HCEC 1CT (cell line): Measurements from ENCODE around the gene KCNQ1.

Experiments
- DNase-seq: peaks from one replicate; pipeline ENCODE4 v3.0.0-alpha.2; 2017

KCNQ1 gene

DNA sequence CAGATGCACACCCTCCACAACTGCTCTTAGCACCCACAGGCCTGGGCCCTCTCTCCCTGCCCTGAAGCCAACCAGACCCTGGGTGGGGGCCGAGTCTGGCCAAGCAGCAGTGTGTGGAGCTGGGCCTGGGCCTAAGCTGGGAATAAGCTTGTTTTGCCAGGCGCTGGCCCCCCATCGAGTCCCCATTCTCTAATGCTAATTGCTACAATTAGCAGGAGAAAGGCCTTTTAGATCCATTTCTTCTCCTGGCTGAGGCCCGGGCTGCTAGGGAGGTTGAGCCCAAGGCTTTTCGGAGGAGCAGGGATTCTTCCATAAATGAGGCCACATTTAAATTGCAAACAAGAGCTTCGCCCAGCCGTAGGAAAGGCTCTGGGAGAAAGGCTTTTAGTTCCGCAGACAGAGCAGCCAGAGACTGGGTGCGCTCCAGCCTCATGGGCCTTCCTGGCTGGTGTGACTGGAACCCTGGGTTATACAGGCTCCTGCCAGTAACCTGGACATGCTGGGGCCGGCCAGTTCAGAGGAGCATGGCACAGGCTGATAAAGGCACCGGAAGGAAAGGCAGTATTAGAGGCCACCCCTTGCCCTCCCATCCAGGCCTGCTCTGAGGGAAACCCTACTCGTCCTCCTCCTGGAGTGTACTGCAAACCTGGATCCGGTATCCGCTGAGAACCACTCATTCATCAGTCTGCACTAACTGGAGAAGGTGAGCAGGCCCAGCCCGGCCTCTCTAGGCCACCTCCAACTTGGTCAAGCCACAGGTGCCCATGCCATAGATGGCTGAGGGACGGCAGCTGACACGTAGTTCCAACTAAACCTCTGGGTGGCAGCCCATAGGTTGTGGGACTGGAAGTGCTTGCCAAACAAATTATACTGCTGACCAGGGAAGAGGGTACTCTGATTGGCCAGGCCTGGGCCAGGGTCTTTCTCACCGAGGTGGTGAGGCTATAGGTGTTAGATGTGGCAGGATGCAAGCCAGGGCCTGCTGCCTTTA lies 248.8 kb downstream of the KCNQ1 start:
- no peak for DNase-seq

DNA sequence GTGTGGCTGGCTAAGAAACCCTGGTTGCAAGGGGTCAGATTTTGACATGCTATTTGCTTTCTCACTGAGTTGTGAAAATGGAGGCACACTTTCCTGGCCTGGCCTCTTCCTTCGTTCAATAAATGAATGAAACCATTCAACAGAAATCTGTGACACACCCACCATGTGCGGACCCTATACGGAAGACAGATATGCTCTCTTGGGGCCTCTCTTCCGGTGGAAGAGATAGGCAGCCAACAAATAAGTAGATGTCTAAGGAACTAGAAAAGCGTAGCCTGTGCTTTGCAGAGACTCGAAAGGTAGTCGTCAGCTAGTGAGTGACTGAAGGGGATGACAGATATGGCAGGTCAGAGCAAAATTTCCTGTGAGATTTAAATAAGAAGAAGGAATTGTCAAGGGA lies 249.7 kb downstream of the KCNQ1 start:
- DNase-seq, result no peak

DNA sequence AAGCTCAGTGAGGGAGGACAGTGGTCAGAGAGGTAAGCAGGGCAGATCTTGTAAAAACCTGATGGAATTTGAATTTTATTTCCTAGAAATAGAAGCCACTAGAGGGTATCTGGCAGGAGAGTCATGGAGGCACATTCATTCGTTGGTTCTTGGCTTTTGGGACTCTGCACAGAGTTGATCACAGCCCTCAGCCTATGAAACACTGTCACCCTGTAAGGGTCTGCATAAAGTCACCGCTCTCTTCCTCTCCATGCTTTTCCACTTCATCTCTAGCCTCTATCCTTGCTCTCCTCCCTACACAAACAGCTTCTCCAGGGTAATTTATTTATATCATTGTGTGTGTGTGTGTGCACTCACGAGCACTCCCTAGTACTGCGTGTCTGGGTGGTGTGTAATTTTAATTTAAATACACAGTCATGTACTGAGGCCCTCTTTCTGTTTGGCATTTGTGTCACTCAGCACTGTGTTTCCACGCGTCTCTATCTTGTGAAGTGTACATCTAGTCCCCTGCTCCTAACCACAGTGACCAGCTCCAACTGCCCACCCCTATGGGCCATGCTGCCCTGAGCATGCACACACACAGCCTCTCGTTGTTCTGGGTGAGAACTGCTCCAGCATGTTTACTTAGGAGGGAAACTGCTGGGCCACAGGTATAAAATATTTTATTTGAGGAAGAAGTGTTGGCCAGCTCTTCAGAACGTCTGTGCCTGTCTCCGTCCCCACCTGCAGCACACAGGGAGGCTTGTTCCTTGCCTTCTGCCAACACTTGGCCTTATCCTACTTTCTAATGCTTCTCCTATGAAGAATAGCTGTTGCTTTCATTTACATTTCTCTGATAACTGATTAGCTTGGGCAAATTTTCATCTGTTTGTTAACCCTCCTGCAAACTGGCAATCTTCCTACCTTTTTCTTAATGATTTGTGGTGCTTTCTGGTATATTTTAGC lies 250.5 kb downstream of the KCNQ1 start:
- no peak for DNase-seq

DNA sequence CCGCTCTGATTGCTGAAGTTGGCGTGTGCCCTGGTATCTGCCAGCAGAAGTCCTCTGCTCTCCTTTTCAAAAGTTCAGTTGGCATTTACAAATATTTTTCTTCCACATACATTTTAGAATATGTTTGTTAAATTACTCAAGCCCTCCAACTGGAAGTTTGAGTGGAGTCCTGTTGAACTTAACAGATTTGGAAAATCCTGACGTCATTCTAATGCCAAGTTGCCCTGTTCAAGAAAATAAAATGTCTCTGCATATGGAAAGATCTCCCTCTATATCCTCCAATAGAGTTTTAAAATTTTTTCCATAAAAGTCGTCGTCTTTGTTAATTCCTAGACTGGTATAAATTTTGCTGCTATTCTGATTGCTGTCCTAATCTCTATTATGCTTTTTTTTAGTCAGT lies 251.6 kb downstream of the KCNQ1 start:
- no peak for DNase-seq

DNA sequence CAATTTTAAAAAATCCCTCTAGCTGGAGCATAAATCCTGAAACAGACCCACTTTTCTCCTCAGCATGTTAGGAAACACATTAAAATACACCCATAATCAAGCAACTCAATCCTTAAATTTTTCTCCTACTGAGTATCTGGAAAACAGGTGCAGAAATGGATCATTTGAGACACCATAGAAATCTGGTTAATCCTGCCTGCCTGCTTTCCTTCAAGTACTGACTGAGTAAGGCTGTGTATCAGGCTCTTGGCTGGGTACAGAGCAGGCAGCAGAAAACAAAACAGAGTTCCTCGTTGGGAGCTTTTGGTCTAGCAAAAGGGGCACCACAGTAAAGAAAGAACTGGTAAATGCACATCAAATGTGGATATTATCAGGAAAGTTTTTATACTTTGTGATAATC lies 253.1 kb downstream of the KCNQ1 start:
- no peak for DNase-seq

DNA sequence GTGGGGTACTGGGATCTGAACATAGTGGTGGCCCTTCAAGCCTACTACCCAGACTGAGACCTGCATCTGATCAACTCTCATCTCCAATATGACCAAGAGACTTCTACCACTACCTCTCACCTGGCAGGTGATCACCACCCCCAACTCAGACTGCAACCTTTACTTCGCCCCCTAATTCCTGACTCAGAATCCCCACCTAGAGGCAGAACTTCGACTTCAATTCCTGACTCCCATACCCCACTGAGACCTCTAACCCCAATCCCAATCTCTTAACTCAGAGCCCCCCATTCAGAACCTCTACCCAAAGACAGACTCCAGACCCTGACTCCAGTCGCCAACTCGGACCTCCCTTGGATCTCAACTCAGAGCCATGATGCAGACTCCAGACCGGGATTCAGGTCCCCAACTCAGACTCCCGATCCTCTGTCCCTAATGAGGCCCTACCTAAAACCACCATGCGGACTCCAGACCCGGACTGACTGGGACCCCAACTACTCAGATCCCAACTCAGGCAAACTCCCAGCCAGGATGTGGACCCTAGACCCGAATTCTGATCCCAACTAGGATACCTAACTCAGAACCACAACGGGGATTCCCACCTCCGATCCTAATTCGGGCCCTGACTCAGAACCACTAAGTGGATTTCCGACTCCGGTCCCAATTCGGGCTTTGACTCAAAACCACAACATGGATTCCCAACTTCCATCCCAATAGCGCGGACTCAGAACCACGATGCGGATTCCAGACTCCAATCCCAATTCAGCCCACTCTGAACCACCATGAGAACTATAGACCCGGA lies 253.8 kb downstream of the KCNQ1 start:
- no peak for DNase-seq

DNA sequence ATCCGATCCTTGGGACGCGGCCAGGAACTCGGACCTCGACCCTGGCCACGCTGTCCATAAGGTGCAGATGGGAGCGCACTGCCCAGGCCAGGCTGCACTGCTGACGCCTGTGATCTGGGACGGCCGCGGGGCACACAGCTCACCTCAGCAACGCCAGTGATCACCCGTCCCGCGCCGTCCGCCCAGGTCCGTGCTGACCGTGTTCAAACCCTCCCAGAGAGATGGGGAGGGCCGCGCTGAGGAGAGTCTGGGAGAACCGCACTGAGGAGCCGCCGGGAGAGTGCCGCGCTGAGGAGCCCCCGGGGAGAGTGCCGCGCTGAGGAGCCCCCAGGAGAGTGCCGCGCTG lies 254.3 kb downstream of the KCNQ1 start:
- no peak for DNase-seq

DNA sequence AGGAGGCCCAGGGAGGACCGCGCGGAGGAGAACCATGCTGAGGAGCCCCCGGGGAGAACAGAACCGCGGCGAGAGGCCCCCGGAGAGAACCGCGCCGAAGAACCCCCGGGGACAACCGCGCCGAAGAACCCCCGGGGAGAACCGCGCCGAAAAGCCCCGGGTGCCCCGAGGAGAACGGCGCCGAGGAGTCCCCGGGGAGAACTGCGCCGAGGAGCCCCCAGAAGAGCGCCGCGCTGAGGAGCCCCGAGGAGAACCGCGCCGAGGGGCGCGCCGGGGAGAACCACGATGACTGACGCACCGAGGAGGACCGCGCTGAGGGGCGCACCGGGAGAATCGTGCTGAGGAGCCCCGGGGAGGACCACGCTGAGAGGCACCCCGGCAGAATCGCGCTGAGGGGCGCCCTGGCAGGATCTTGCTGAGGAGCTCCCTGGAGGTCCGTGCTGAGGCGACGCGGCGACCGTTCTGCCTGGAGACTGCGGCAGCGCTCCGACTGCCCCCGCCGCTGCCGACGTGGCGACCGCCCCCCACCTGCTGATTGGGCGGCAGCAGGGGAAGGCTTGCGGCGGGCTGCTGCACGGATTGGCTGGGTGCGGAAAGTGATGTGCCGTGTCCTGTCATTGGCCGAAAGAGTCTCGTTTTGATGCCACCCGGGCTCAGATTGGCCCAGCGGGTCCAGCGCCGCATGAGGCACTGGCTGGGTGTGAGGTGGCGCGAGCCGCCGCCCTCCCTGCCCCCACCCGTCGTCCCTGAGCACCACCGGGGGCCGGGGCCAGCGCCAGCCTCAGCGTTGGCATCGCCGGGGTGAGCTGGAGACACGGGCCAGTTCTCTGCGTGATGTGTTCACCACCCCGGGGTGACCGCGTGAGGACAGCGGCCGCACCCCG lies 255.0 kb downstream of the KCNQ1 start, which contains the start of gene KCNQ1OT1:
KCNQ1OT1 (minus strand) TSS at position 464 of the 884 bp plus-strand sequence.
- peak; percentile 90 for DNase-seq

DNA sequence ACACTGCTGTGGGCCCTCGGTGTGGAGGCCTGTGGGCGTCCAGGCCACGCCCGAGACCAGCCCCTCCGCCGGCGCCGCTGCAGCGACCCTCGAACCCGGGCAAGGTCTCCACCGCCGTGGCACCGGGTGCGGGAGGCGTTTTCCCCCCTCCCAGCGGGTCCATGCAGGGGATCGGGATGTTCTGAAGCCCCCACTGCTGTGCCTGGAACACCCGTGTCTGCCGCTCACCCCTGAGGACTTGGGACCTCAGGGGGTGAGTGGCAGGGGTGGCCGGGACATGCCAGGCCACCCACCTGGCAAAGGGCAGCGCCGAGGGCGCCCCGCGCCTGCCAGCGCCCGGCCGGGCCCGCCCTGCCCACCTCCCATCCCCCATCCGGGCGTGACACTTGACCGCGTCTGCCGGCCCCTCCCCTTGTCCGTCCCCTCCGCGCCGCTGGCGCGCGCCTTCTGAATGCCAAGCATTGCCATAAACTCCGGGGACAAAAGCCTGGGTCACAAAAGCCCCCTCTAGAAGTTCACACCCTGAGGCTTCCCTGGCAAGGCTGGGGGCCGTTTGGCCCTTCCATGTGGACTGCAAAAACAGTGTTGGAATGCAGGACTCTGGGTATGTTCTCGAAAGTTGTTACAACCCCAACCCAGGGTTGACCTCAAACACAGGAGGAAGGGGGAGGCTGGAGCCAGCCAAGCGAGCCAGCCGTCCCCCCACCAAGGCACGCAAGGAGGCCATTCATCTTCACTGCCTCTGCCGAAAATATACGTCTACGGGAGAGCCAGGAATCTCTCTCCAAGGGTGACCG lies 255.8 kb downstream of the KCNQ1 start:
- no peak for DNase-seq

DNA sequence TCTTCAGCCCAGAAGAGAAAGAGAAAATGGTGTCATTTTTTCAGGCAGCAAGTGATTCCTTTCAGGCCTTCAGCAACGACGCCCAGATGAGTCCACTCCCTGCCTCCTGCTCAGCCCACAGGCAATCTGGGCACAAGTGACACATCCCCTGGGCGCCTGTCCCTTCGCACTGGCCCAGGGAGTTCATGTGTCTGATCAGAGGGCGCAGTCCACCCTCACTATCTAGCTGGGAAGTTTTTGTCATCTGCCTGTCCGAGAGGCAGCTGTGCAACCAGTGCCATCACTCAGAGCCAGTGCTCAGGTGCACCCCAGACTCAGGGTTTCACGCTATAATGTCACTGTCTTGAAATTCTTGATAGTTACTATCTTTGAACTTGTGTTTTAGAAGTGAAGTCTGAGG lies 256.4 kb downstream of the KCNQ1 start:
- no peak for DNase-seq

DNA sequence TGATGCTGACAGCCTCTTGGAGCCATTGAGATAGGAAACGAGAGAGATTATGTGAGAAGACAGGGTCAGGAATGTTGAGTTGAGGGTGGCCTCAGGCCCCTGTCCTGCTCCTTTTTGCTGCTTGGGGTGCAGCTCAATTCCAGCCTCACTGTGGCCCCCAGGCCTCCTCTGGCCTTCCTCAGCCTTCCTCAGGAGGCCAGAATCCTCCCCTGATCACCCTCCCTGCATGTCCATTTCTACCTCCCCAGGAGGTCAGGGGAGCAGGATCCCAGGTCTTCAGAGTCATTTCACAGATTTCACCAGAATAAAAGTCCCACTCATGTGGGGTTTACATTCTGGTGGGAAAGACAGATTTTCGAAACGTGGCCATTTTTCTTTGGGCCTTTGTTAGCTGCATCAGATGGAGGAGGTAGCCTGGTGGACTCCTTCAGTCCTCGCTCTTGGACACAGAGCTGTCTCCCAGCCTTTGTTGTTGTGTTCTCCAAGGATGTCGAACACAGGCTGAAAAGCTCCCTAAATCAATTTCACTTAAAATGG lies 257.2 kb downstream of the KCNQ1 start:
- no peak for DNase-seq

DNA sequence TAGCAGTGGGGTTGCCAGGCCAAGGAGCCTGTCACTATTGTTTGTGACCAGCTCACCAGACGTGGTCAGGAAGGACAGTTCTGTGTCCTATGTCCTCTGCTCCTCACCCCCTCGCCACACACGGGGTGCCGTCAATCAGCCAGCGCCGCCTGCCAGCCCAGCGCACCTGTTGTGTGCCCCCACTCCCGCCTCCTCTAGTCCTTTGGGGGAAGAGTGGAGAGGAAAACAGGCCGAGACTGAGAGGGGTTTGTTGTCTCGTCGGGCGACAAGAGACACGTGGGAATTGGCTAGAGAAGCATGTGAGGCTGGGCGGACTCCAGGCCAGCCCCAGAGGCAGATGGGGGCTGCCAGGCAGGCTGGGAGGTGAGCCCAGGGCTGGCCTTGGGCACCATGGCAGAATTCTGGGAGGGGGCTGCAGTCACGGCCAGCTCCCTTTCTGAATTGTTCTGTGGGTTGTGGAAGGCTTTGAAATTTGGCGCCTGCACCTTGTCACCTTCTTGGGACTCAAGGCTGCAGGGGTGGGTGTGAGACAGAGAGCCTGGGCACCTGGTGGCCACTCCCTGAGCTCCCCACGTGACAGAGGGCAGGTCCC lies 258.1 kb downstream of the KCNQ1 start:
- DNase-seq, result no peak

DNA sequence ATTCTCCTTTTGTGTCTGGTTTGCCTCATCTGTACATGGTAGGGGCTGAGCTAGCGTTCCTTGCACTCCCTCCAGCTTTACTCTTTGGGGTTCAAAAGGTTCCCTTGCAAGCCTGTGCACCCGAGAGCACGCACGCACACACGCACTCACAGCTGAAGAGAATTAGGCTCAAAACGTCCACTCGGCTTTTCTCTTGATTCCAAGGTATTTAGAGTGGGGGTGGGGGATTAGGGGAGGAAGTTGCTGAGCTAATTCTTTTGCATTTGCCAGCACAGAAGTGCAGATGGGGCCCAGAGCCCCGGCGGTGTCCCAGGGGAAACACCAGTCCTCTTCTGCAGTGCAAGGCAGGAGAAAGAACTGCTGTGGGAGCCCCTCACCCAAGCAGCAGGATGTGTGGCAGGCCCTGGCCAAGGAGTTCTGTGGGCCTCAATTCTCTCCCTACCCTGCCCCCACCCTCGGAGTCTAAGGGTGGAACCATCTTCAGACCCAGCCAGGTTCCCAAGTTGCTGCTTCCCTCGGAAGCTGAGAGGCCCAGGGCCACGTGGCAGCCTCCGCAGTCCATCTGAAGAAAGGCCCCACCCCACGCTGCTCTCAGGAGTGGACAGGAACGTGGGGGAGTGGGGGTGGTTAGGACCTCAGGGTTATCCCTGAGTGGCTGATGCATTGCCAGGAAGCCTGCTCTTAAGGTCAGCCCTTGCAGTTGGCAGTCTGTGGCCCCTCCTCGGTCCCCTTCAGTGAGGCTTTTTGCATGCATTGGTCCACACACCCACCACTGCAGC lies 258.7 kb downstream of the KCNQ1 start:
- no peak for DNase-seq

DNA sequence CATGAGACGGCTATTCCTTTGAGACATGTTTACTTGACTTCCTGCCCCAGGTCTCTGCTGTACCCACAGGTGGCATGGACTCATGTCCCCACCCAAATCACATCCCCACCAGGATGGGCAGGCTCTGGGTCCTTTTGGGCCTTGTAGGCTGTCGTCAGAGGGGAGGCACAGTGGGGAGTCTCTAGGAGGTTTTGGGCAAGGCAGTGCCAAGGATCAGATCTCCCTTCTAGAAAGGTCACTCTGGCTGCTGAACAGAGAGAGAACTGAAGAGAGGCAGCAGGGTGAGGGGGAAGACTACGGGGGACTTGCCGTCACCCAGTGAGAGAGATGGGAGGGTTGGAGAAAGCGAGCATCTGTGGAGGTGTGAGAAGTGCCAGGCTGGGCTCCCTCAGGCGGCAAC lies 259.5 kb downstream of the KCNQ1 start:
- DNase-seq, result no peak

DNA sequence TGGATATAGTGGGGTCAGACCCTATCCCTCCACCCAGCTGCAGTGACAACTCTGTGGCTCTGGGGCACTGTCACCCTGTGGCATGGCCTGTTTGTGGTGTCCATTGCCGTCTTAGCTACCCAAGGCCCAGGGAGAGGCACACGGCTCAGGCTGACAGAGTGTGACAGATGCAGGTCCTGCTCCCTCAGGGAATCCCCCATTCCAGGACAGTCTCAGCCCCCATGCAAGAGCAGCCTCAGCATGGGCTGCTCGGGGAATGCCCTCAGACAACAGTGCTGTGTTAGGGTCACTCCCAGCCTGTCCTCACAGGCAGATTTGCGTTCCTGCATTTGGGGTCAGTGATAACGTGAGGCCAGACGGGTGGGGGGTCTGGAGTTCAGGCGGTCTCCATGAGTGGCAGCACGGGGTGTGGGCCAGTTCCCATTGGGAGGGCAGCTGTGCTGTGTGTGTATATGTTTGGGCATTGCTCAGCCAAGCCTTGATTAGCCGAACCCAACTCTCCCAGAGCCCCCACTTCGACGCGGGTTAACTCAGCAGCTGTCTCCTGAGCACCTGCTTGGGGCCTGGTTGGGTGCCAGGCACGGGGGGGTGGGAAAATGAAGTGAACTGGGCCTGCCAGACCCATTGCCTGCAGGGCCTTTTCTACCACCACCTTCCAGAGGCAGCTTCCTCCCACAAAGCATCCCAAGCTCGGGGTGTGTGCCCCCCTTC lies 260.2 kb downstream of the KCNQ1 start:
- DNase-seq, result no peak

DNA sequence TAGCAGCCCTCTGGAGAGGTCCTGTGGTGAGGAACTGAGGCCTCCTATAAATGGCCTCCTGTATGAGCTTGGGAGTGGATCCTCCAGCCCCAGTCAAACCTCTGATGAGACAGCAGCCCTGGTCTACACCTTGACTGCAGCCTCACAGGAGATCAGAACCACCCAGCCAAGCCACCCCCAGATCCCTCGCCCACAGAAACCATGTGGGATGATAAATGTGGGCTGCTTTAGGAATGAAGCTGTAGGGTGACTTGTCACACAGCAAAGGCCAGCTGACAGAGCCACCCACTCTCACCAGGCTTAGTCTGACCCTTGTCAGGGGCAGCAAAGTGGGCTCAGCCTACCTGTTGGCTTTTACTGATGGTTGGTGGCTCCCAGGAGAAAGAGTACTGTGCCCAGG lies 261.5 kb downstream of the KCNQ1 start:
- no peak for DNase-seq

DNA sequence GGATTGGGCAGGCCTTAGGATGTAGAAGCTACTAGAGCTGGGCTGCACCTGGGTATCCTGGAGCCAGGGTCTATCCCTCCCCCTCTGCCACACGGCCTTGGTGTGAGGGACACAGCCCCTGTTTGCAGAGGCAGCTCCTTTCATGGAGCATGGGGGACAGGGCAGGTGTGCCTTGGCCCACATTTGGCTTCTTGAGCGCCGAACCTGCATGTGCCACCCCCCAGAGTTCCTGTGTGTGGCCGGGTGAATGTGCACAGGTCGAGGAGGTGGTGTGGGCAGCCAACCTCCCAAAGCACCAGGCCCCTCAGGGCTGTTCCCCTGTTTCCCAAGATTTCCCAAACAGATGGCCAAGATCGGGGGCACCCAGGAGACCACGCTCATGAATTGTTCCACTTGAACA lies 262.9 kb downstream of the KCNQ1 start:
- no peak for DNase-seq

DNA sequence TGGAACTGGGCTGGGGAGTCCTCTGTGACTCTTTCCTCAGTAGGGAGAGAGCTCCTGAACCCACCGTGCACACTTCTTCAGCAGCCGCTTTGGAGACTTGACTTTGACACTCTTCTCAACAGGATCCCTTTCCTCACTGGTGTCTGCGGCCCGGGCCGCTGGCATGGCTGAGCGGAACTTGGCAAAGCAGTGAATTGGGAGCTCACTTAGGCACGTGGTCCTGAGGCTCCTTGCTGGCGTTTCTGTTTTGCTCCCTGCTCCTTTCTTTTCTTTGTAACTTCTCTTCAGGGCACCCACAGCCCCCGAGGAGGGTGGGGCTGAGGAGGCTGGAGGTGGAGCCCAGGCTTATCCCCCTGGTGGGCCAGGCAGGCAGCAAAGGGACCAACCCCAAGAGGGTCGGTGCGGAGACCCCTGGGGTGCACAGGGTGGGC lies 263.4 kb downstream of the KCNQ1 start:
- DNase-seq, result no peak
